ENCODE results near the gene MAPKBP1. TPM values are rescaled to one million over a fixed set of nuclear protein-coding genes. Genes with fewer than 3 reads are reported as not detected.

Gene MAPKBP1
- total RNA-seq, 4 donors from 2014 or later: 35.3 to 64.4 (median 47.7) TPM

GRCh38 chr15:41866872-41867579, 92.7 kb downstream of the MAPKBP1 start:
- DNase-seq (ENCODE audit: low spot score in 2 of 2): no peak
- H3K4me3 ChIP-seq (ENCODE audit: low read depth, poor library complexity, severe bottlenecking): no peak overlapping the region
- no peak for TF ChIP-seq CTCF (IDR thresholded peaks at IDR 0.05)
- no peak for TF ChIP-seq POLR2A (IDR thresholded peaks at IDR 0.05)
- 82 to 83% methylated on average over 24 to 25 of the region's 25 CpGs for WGBS, 2 donors
- intact Hi-C loops (cut with DNase I; ENCODE audit: low total_unique reads): no loop called here

DNA sequence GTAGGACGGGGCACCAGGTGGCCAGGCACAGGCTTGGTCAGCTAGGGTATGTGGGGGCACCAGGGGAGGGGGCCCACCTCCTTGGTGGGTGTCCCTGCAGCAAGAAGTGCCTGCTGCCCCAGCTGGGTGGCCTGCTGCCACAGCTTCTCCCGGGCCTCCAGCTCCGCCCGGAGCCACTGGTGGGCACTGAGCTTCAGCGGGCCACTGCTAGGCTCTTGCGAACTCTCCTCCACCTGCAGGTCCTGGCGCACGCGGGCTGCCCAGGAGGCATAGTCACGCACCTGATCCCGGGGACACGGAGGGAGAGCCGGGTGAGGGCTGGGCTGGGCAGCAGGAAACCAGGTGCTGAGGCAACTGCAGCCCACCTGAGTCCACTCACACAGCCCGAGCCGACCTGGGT, 94.0 kb downstream of the MAPKBP1 start:
- no peak overlapping the region for H3K4me3 ChIP-seq (ENCODE audit: low read depth, poor library complexity, severe bottlenecking)
- DNase-seq (ENCODE audit: low spot score in 2 of 2): no peak
- 95 to 96% methylated on average over 14 to 15 of the region's 15 CpGs for WGBS, 2 donors
- intact Hi-C loops (cut with DNase I; ENCODE audit: low total_unique reads): no loop called here
- TF ChIP-seq POLR2A (IDR thresholded peaks at IDR 0.05) (no peak), CTCF (IDR thresholded peaks at IDR 0.05) (no peak)

- no peak for DNase-seq (ENCODE audit: low spot score in 2 of 2)
- TF ChIP-seq CTCF (IDR thresholded peaks at IDR 0.05): no peak
- no peak for TF ChIP-seq POLR2A (IDR thresholded peaks at IDR 0.05)
- H3K4me3 ChIP-seq (ENCODE audit: low read depth, poor library complexity, severe bottlenecking): no peak overlapping the region
- intact Hi-C loops (cut with DNase I; ENCODE audit: low total_unique reads): no loop called here
- WGBS, 2 donors: 74 to 83% methylated on average over 41 to 42 of the region's 42 CpGs
Measured at GRCh38 chr15:41869770-41870688, 95.7 kb downstream of the MAPKBP1 start.

- H3K4me3 ChIP-seq (ENCODE audit: low read depth, poor library complexity, severe bottlenecking): no peak overlapping the region
- intact Hi-C loops (cut with DNase I; ENCODE audit: low total_unique reads): no loop called here
- WGBS, 2 donors: 77 to 79% methylated on average over 9 of the region's 9 CpGs
- no peak for DNase-seq (ENCODE audit: low spot score in 2 of 2)
- TF ChIP-seq CTCF (IDR thresholded peaks at IDR 0.05): no peak
- no peak for TF ChIP-seq POLR2A (IDR thresholded peaks at IDR 0.05)
Measured at GRCh38 chr15:41870689-41871081, 96.4 kb downstream of the MAPKBP1 start.

DNA sequence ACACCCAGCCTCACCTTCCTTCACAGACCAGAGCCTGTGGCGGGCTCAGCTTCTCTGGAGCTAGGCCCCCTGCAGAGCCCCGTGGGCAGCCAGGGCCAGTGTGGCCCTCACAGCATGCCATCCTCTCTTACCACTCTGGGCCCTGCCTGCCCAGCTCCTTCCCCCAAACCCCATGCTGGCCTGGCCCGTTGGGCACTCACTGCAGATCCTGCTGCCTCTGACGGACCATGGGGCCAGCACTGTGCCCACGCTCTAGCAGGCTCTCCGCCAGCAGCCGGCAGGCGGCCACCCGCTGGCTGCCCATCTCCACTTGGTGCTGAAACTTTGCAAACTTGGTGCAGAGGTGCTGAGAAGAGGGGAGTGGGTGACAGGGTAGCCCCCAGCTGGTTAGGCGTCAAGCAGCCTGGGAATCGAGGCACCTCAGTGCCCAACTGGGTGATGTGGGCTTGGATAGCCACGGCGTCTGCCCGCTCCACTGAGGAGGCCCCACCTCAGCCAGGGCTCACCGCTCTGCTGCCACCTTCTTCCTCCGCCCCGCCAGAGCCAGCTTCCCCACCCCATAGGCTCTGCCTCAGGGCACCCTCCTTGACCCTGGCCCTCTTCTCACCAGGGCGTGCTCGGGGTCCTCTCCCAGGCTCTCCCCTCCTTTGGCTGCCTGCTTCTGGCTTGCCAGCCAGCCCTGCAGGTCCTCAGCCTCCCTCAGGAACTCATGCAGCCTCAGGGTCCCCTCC, 97.1 kb downstream of the MAPKBP1 start:
- DNase-seq (ENCODE audit: low spot score in 2 of 2): no peak
- intact Hi-C loops (cut with DNase I; ENCODE audit: low total_unique reads): no loop called here
- TF ChIP-seq CTCF (IDR thresholded peaks at IDR 0.05): no peak
- no peak for TF ChIP-seq POLR2A (IDR thresholded peaks at IDR 0.05)
- no peak overlapping the region for H3K4me3 ChIP-seq (ENCODE audit: low read depth, poor library complexity, severe bottlenecking)
- WGBS, 2 donors: 91 to 93% methylated on average over 17 to 19 of the region's 19 CpGs
